ENCODE data around the gene LRRTM4.
"Not testable (repeated sequence)": the region's sequence is repeated elsewhere in the genome, so short reads cannot be mapped to it uniquely, and the experiment has no call there.

Gene LRRTM4

GRCh38 chr2:76829374-76830234 lies 692.6 kb downstream of the LRRTM4 start:
- DNase-seq = no peak

- DNase-seq = no peak
These were observed 695.5 kb downstream of the LRRTM4 start for GRCh38 chr2:76826691-76827090.

GRCh38 chr2:76825140-76825970 lies 696.8 kb downstream of the LRRTM4 start:
- no peak for DNase-seq

GRCh38 chr2:76821731-76822130 lies 700.4 kb downstream of the LRRTM4 start:
- no peak for DNase-seq

GRCh38 chr2:76813084-76813483 lies 709.1 kb downstream of the LRRTM4 start:
- no peak for DNase-seq

- no peak for DNase-seq
These were observed 710.0 kb downstream of the LRRTM4 start for GRCh38 chr2:76812156-76812555.

GRCh38 chr2:76809136-76809535 lies 713.0 kb downstream of the LRRTM4 start:
- no peak for DNase-seq

- DNase-seq = no peak
These were observed 713.4 kb downstream of the LRRTM4 start for GRCh38 chr2:76808732-76809131.

GRCh38 chr2:76793647-76794334 lies 728.4 kb downstream of the LRRTM4 start:
- DNase-seq = no peak

- DNase-seq = not testable (repeated sequence)
These were observed 740.9 kb downstream of the LRRTM4 start for GRCh38 chr2:76781313-76781712.

- no peak for DNase-seq
These were observed 758.9 kb downstream of the LRRTM4 start for GRCh38 chr2:76763276-76763675.

- no peak for DNase-seq
These were observed 761.8 kb downstream of the LRRTM4 start for GRCh38 chr2:76760367-76760704.

- DNase-seq = no peak
These were observed 762.4 kb downstream of the LRRTM4 start for GRCh38 chr2:76759634-76760366.

- DNase-seq = no peak
These were observed 769.7 kb downstream of the LRRTM4 start for GRCh38 chr2:76752506-76752905.

GRCh38 chr2:76749858-76750257 lies 772.3 kb downstream of the LRRTM4 start:
- DNase-seq = no peak

GRCh38 chr2:76748581-76749296 lies 773.4 kb downstream of the LRRTM4 start:
- no peak for DNase-seq

GRCh38 chr2:76745605-76746004 lies 776.6 kb downstream of the LRRTM4 start:
- no peak for DNase-seq

- no peak for DNase-seq
These were observed 784.6 kb downstream of the LRRTM4 start for GRCh38 chr2:76737607-76738006.

- DNase-seq = no peak
These were observed 788.4 kb downstream of the LRRTM4 start for GRCh38 chr2:76733736-76734135.

GRCh38 chr2:76731157-76731556 lies 791.0 kb downstream of the LRRTM4 start:
- DNase-seq = no peak

- no peak for DNase-seq
These were observed 792.2 kb downstream of the LRRTM4 start for GRCh38 chr2:76730021-76730420.

- no peak for DNase-seq
These were observed 801.0 kb downstream of the LRRTM4 start for GRCh38 chr2:76721226-76721625.

All from NCI-H2107 (cell line).